EH (cell line): ENCODE measurements around the gene PNMA8B.

Experiments used
- DNase-seq: peaks from one replicate; pipeline ENCODE4 v3.0.0-alpha.2; 2015; ENCODE audit warnings: low read depth

The PNMA8B gene

GRCh38 chr19:46487178-46487801 lies 8.4 kb downstream of the PNMA8B start:
- no peak for DNase-seq

GRCh38 chr19:46486358-46486757 lies 9.3 kb downstream of the PNMA8B start:
- DNase-seq: no peak

GRCh38 chr19:46484656-46485055 lies 11.0 kb downstream of the PNMA8B start:
- DNase-seq: no peak

GRCh38 chr19:46482631-46483030 lies 13.0 kb downstream of the PNMA8B start:
- peak; percentile 54 for DNase-seq

- peak; percentile 28 for DNase-seq
Measured at GRCh38 chr19:46481947-46482346, 13.7 kb downstream of the PNMA8B start.

- DNase-seq: no peak
Measured at GRCh38 chr19:46481223-46481848, 14.3 kb downstream of the PNMA8B start.

GRCh38 chr19:46480415-46480814 lies 15.3 kb downstream of the PNMA8B start:
- DNase-seq: peak; percentile 63

- DNase-seq: peak; percentile 68
Measured at GRCh38 chr19:46478356-46478986, 17.2 kb downstream of the PNMA8B start.

GRCh38 chr19:46475986-46476385 lies 19.7 kb downstream of the PNMA8B start:
- no peak for DNase-seq

GRCh38 chr19:46474211-46474610 lies 21.5 kb downstream of the PNMA8B start:
- no peak for DNase-seq

- no peak for DNase-seq
Measured at GRCh38 chr19:46472592-46472991, 23.1 kb downstream of the PNMA8B start.

- no peak for DNase-seq
Measured at GRCh38 chr19:46471811-46472543, 23.7 kb downstream of the PNMA8B start.

- DNase-seq: peak; percentile 73
Measured at GRCh38 chr19:46471116-46471733, 24.4 kb downstream of the PNMA8B start, which contains the start of gene PNMA8A. Gene PNMA8A, minus strand, starts transcription at chr19:46471563. Its CDS starts 528 bp downstream, at chr19:46471035.

GRCh38 chr19:46470376-46470775 lies 25.3 kb downstream of the PNMA8B start:
- DNase-seq: no peak

- no peak for DNase-seq
Measured at GRCh38 chr19:46469541-46470185, 26.0 kb downstream of the PNMA8B start.

GRCh38 chr19:46466536-46467196 lies 29.0 kb downstream of the PNMA8B start:
- peak; percentile 90 for DNase-seq

GRCh38 chr19:46463516-46463915 lies 32.2 kb downstream of the PNMA8B start:
- no peak for DNase-seq

GRCh38 chr19:46461537-46461936 lies 34.1 kb downstream of the PNMA8B start:
- no peak for DNase-seq

- no peak for DNase-seq
Measured at GRCh38 chr19:46460981-46461380, 34.7 kb downstream of the PNMA8B start.

GRCh38 chr19:46460055-46460454 lies 35.6 kb downstream of the PNMA8B start:
- DNase-seq: no peak

- no peak for DNase-seq
Measured at GRCh38 chr19:46456930-46457329, 38.7 kb downstream of the PNMA8B start.
